ENCODE measurements around the gene USP31. TPM values are rescaled to one million over a fixed set of nuclear protein-coding genes. Genes with fewer than 3 reads are reported as not detected.

The USP31 gene
- total and polyA plus RNA-seq, 2 donors (not counting 1 experiment from before 2014, with no cell fraction given) = 1.6 to 6.7 TPM

- H3K4me1 Mint-ChIP-seq = peaks cover 11% of the 10 kb centered on the region
- ChIA-PET CTCF (interaction anchor here (0.7 to 8.2 kb wide), 2 partner anchors 35 to 253 kb away, joined by 5 to 118 read pairs; no protein-coding TSS in a partner anchor), POLR2A (interaction anchor here (0.5 to 0.6 kb wide), 2 partner anchors 26 to 339 kb away, joined by 3 to 9 read pairs; no protein-coding TSS in a partner anchor)
- TF ChIP-seq, protein P1, sequence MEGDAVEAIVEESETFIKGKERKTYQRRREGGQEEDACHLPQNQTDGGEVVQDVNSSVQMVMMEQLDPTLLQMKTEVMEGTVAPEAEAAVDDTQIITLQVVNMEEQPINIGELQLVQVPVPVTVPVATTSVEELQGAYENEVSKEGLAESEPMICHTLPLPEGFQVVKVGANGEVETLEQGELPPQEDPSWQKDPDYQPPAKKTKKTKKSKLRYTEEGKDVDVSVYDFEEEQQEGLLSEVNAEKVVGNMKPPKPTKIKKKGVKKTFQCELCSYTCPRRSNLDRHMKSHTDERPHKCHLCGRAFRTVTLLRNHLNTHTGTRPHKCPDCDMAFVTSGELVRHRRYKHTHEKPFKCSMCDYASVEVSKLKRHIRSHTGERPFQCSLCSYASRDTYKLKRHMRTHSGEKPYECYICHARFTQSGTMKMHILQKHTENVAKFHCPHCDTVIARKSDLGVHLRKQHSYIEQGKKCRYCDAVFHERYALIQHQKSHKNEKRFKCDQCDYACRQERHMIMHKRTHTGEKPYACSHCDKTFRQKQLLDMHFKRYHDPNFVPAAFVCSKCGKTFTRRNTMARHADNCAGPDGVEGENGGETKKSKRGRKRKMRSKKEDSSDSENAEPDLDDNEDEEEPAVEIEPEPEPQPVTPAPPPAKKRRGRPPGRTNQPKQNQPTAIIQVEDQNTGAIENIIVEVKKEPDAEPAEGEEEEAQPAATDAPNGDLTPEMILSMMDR (IDR thresholded peaks at IDR 0.05) = peak; percentile 89
- TF ChIP-seq EZH2 (IDR thresholded peaks at IDR 0.05; ENCODE audit: borderline replicate concordance, insufficient read depth, low read depth, low read length, poor library complexity, severe bottlenecking) = no peak
- peak overlapping the region in 3 of 5 experiments; percentile 26 to 63 (median 40) for H3K4me3 ChIP-seq (ENCODE audit: control extremely low read depth in 1 of 5, extremely low read depth in 1 of 5, insufficient read depth in 1 of 5, low read depth in 2 of 5, low read length in 4 of 5)
- peak overlapping the region; percentile 88 for H3K4me2 ChIP-seq (replicated peaks; ENCODE audit: low read depth, low read length, poor library complexity, severe bottlenecking)
- intact Hi-C loops (cut with micrococcal nuclease) = loop anchor here (1.0 kb wide), 1 partner anchor 33 kb away; the partner anchor contains the start of gene USP31
- WGBS (ENCODE audit: insufficient coverage) = 6% methylated on average over 29 of the region's 33 CpGs
- H3K27ac ChIP-seq (ENCODE audit: low read length in 2 of 2) = no peak overlapping the region
- peaks cover 0 to 51% (median 33%) of the 10 kb centered on the region in 4 experiments for H3K27me3 ChIP-seq (replicated peaks in 1 of 4; ENCODE audit: control extremely low read depth in 1 of 4, control insufficient read depth in 3 of 4, insufficient read depth in 4 of 4, low read length in 3 of 4)
- H3K9ac ChIP-seq (ENCODE audit: low read length) = peak overlapping the region; percentile 58
- H2AFZ ChIP-seq (ENCODE audit: insufficient read depth, low read depth, low read length, poor library complexity, severe bottlenecking) = peak overlapping the region; percentile 60
- no peak overlapping the region for H3K27ac Mint-ChIP-seq
- no peaks in the 10 kb centered on the region for H4K20me1 ChIP-seq (ENCODE audit: control insufficient read depth, insufficient read depth, low read length, poor library complexity, severe bottlenecking)
- no peaks in the 10 kb centered on the region for H3K79me2 ChIP-seq (ENCODE audit: control insufficient read depth, insufficient read depth, low read length)
- H3K9me3 ChIP-seq (ENCODE audit: control extremely low read depth in 1 of 3, control insufficient read depth in 2 of 3, insufficient read depth in 1 of 3, low read length in 2 of 3) = peaks cover 0 to 5% (median 0%) of the 10 kb centered on the region in 3 donors
- H3K36me3 ChIP-seq (replicated peaks in 1 of 2; ENCODE audit: control extremely low read depth in 1 of 2, control insufficient read depth in 1 of 2, extremely low read depth in 1 of 2, insufficient read depth in 2 of 2, low read length in 1 of 2) = no peaks in the 10 kb centered on the region
- DNase-seq (peak; percentile 89), ATAC-seq (ENCODE audit: low read depth) (peak; percentile 96)
- no peaks in the 10 kb centered on the region for H3K9me3 Mint-ChIP-seq (ENCODE audit: insufficient read depth)
- peak overlapping the region; percentile 82 for H3K4me3 Mint-ChIP-seq
- peaks cover 19 to 24% of the 10 kb centered on the region in 2 donors for H3K4me1 ChIP-seq (ENCODE audit: control insufficient read depth in 2 of 2, insufficient read depth in 2 of 2, low read length in 2 of 2)
- peaks cover 46% of the 10 kb centered on the region for H3K27me3 Mint-ChIP-seq
Measured at GRCh38 chr16:23182206-23182678, 33.0 kb upstream of the USP31 start.

- H3K4me3 Mint-ChIP-seq = no peak overlapping the region
- H3K27ac Mint-ChIP-seq = no peak overlapping the region
- H3K27me3 ChIP-seq (replicated peaks in 1 of 4; ENCODE audit: control extremely low read depth in 1 of 4, control insufficient read depth in 3 of 4, insufficient read depth in 4 of 4, low read length in 3 of 4) = peaks cover 0 to 53% (median 33%) of the 10 kb centered on the region in 4 experiments
- H3K36me3 ChIP-seq (replicated peaks in 1 of 2; ENCODE audit: control extremely low read depth in 1 of 2, control insufficient read depth in 1 of 2, extremely low read depth in 1 of 2, insufficient read depth in 2 of 2, low read length in 1 of 2) = no peaks in the 10 kb centered on the region
- ChIA-PET POLR2A (no interaction called here), CTCF (interaction anchor here (0.7 to 8.2 kb wide), 3 partner anchors 34 to 254 kb away, joined by 5 to 118 read pairs (median 5); no protein-coding TSS in a partner anchor)
- DNase-seq = no peak
- no peaks in the 10 kb centered on the region for H4K20me1 ChIP-seq (ENCODE audit: control insufficient read depth, insufficient read depth, low read length, poor library complexity, severe bottlenecking)
- H3K4me1 Mint-ChIP-seq = peaks cover 11% of the 10 kb centered on the region
- WGBS (ENCODE audit: insufficient coverage) = no CpG with 5 or more reads among the region's 4 CpGs
- no peak for ATAC-seq (ENCODE audit: low read depth)
- H3K27ac ChIP-seq (ENCODE audit: low read length in 2 of 2) = no peak overlapping the region
- peaks cover 19 to 24% of the 10 kb centered on the region in 2 donors for H3K4me1 ChIP-seq (ENCODE audit: control insufficient read depth in 2 of 2, insufficient read depth in 2 of 2, low read length in 2 of 2)
- intact Hi-C loops (cut with micrococcal nuclease) = no loop called here
- H3K9me3 Mint-ChIP-seq (ENCODE audit: insufficient read depth) = no peaks in the 10 kb centered on the region
- H3K9ac ChIP-seq (ENCODE audit: low read length) = no peak overlapping the region
- no peak overlapping the region for H3K4me3 ChIP-seq (ENCODE audit: control extremely low read depth in 1 of 5, extremely low read depth in 1 of 5, insufficient read depth in 1 of 5, low read depth in 2 of 5, low read length in 4 of 5)
- no peak for TF ChIP-seq EZH2 (IDR thresholded peaks at IDR 0.05; ENCODE audit: borderline replicate concordance, insufficient read depth, low read depth, low read length, poor library complexity, severe bottlenecking)
- TF ChIP-seq, protein P1 (IDR thresholded peaks at IDR 0.05) = no peak
- peaks cover 45% of the 10 kb centered on the region for H3K27me3 Mint-ChIP-seq
- no peak overlapping the region for H3K4me2 ChIP-seq (replicated peaks; ENCODE audit: low read depth, low read length, poor library complexity, severe bottlenecking)
- no peak overlapping the region for H2AFZ ChIP-seq (ENCODE audit: insufficient read depth, low read depth, low read length, poor library complexity, severe bottlenecking)
- no peaks in the 10 kb centered on the region for H3K79me2 ChIP-seq (ENCODE audit: control insufficient read depth, insufficient read depth, low read length)
- peaks cover 0 to 5% (median 0%) of the 10 kb centered on the region in 3 donors for H3K9me3 ChIP-seq (ENCODE audit: control extremely low read depth in 1 of 3, control insufficient read depth in 2 of 3, insufficient read depth in 1 of 3, low read length in 2 of 3)
Measured at GRCh38 chr16:23181506-23181905, 32.3 kb upstream of the USP31 start.

All from B cell (primary cell).